GM12874 (cell line): ENCODE results near the gene RBP3.

Source experiments
- TF ChIP-seq, protein P1 (sequence below): IDR thresholded peaks from 2 replicates; pipeline ENCODE4 v1.5.1; 2011; ENCODE audit warnings: low read depth, mild to moderate bottlenecking, control low read depth, low read length, moderate library complexity; ENCODE audit not compliant: insufficient read depth

Gene RBP3

DNA sequence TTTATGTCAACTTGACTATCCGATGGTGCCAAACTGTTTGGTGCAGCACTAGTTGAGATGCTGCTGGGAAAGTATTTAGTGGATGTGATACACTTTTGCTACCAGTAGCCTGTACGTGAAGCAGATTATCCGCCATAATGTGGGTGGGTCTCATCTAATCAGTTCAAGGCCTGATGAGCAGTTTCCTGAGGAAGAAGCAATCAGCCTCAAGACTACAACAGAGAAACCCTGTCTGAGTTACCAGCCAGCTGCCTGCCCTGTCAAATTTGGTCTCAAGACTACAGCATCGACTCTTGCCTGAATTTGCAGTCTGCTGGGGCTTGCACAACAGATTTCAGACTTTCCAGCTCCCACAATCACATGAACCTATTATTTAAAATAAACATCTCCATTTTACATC, 10.9 kb upstream of the RBP3 start:
- TF ChIP-seq, protein P1, sequence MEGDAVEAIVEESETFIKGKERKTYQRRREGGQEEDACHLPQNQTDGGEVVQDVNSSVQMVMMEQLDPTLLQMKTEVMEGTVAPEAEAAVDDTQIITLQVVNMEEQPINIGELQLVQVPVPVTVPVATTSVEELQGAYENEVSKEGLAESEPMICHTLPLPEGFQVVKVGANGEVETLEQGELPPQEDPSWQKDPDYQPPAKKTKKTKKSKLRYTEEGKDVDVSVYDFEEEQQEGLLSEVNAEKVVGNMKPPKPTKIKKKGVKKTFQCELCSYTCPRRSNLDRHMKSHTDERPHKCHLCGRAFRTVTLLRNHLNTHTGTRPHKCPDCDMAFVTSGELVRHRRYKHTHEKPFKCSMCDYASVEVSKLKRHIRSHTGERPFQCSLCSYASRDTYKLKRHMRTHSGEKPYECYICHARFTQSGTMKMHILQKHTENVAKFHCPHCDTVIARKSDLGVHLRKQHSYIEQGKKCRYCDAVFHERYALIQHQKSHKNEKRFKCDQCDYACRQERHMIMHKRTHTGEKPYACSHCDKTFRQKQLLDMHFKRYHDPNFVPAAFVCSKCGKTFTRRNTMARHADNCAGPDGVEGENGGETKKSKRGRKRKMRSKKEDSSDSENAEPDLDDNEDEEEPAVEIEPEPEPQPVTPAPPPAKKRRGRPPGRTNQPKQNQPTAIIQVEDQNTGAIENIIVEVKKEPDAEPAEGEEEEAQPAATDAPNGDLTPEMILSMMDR: no peak

DNA sequence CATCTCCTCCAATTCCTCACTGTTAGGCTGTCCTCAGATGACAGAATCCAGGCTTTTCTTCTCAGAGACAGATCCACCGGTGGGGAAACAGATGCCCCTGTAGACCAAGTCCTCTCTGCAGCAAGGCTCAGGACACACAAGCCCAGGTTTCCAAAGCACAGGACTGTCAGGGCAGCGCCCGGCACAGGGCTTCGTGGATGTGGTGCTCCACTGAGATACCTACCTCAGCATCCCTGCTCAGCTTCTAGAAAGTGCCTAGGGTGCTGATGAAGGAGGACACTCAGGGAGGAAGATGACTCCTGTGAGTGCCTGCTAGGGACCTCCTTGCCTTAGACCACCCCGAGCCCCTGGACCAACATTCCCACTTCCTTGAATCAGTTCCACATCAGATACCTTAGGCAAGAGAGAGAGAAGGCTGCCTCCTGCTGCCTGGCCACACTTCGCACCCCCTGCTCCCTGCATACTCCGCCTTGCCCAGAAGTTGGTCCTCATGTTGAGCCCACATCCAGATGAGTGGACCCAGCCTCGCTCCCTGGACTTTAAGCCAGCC, 8.9 kb upstream of the RBP3 start:
- TF ChIP-seq, protein P1: no peak

GRCh38 chr10:47339759-47340607, 8.2 kb upstream of the RBP3 start:
- TF ChIP-seq, protein P1: no peak

- TF ChIP-seq, protein P1: peak; percentile 92
Observed at GRCh38 chr10:47340608-47341170, 7.5 kb upstream of the RBP3 start.

- TF ChIP-seq, protein P1: no peak
Observed at GRCh38 chr10:47344996-47345870, 2.9 kb upstream of the RBP3 start.

DNA sequence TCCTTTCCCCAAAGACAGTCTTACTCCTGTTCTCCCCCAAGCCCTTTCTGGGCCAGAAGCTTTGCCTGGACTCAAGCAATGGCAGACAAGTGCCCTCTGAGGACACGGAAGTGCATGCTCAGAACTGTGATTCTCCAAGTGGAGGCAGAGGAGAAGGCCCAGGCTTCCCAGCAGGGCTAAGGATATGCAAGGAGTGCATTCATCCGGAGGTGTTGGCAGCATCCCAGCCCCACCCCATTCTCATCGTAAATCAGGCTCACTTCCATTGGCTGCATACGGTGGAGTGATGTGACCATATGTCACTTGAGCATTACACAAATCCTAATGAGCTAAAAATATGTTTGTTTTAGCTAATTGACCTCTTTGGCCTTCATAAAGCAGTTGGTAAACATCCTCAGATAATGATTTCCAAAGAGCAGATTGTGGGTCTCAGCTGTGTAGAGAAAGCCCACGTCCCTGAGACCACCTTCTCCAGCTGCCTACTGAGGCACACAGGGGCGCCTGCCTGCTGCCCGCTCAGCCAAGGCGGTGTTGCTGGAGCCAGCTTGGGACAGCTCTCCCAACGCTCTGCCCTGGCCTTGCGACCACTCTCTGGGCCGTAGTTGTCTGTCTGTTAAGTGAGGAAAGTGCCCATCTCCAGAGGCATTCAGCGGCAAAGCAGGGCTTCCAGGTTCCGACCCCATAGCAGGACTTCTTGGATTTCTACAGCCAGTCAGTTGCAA, 1.4 kb upstream of the RBP3 start:
- TF ChIP-seq, protein P1: no peak
